Measurements from ENCODE around the gene MYO5B. TPM values are rescaled to one million over a fixed set of nuclear protein-coding genes. Genes with fewer than 3 reads are reported as not detected.

MYO5B gene
- total RNA-seq, 1 donor from 2014 or later, result 39.1 TPM

GRCh38 chr18:50006470-50007046, 188.4 kb downstream of the MYO5B start:
- Mint-ChIP-seq H3K27me3 (no peaks in the 10 kb centered on the region), H3K9me3 (ENCODE audit: low read depth) (no peaks in the 10 kb centered on the region), H3K27ac (peak overlapping the region; percentile 34), H3K36me3 (ENCODE audit: insufficient read depth) (peaks cover 1% of the 10 kb centered on the region), H3K4me3 (ENCODE audit: low read depth) (no peak overlapping the region), H3K4me1 (ENCODE audit: low read depth) (peaks cover 2% of the 10 kb centered on the region)
- DNase-seq (ENCODE audit: low spot score, unreplicated experiment), result no peak
- TF ChIP-seq, protein P1, sequence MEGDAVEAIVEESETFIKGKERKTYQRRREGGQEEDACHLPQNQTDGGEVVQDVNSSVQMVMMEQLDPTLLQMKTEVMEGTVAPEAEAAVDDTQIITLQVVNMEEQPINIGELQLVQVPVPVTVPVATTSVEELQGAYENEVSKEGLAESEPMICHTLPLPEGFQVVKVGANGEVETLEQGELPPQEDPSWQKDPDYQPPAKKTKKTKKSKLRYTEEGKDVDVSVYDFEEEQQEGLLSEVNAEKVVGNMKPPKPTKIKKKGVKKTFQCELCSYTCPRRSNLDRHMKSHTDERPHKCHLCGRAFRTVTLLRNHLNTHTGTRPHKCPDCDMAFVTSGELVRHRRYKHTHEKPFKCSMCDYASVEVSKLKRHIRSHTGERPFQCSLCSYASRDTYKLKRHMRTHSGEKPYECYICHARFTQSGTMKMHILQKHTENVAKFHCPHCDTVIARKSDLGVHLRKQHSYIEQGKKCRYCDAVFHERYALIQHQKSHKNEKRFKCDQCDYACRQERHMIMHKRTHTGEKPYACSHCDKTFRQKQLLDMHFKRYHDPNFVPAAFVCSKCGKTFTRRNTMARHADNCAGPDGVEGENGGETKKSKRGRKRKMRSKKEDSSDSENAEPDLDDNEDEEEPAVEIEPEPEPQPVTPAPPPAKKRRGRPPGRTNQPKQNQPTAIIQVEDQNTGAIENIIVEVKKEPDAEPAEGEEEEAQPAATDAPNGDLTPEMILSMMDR (IDR thresholded peaks at IDR 0.05; ENCODE audit: unreplicated experiment), result no peak

DNA sequence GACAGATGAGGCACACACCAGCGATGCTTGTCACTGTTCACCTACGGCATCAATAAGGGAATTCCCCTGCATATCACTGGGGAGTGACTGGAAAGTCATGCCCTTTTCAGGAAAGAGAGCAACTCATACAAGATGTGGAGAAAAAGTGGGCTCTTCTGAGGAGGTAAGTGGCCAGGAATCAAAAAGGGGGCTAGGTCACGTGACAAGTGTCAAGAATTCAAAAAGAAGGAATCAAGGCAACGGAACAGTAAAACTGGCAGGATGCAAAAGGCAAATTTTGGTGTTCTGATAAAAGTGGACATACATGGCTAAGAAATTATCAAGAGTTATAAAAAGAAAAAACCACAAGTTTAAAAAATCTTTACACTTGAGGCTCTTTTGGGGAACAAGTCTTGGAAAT, 190.9 kb downstream of the MYO5B start:
- no peak for DNase-seq (ENCODE audit: low spot score, unreplicated experiment)
- TF ChIP-seq, protein P1 (IDR thresholded peaks at IDR 0.05; ENCODE audit: unreplicated experiment), result no peak
- no peak overlapping the region for H3K4me3 Mint-ChIP-seq (ENCODE audit: low read depth)
- H3K9me3 Mint-ChIP-seq (ENCODE audit: low read depth), result no peaks in the 10 kb centered on the region
- H3K36me3 Mint-ChIP-seq (ENCODE audit: insufficient read depth), result peaks cover 9% of the 10 kb centered on the region
- peaks cover 2% of the 10 kb centered on the region for H3K4me1 Mint-ChIP-seq (ENCODE audit: low read depth)
- H3K27ac Mint-ChIP-seq, result no peak overlapping the region
- H3K27me3 Mint-ChIP-seq, result no peaks in the 10 kb centered on the region

GRCh38 chr18:50002781-50003180, 192.2 kb downstream of the MYO5B start:
- Mint-ChIP-seq H3K9me3 (ENCODE audit: low read depth) (no peaks in the 10 kb centered on the region), H3K4me3 (ENCODE audit: low read depth) (no peak overlapping the region), H3K27me3 (no peaks in the 10 kb centered on the region), H3K36me3 (ENCODE audit: insufficient read depth) (peaks cover 11% of the 10 kb centered on the region), H3K4me1 (ENCODE audit: low read depth) (peaks cover 2% of the 10 kb centered on the region), H3K27ac (no peak overlapping the region)
- DNase-seq (ENCODE audit: low spot score, unreplicated experiment), result no peak
- TF ChIP-seq, protein P1 (IDR thresholded peaks at IDR 0.05; ENCODE audit: unreplicated experiment), result no peak

GRCh38 chr18:50000227-50000626, 194.7 kb downstream of the MYO5B start:
- H3K27me3 Mint-ChIP-seq, result no peaks in the 10 kb centered on the region
- peaks cover 8% of the 10 kb centered on the region for H3K4me1 Mint-ChIP-seq (ENCODE audit: low read depth)
- no peak overlapping the region for H3K27ac Mint-ChIP-seq
- H3K36me3 Mint-ChIP-seq (ENCODE audit: insufficient read depth), result peaks cover 15% of the 10 kb centered on the region
- DNase-seq (ENCODE audit: low spot score, unreplicated experiment), result no peak
- H3K9me3 Mint-ChIP-seq (ENCODE audit: low read depth), result peaks cover 5% of the 10 kb centered on the region
- TF ChIP-seq, protein P1 (IDR thresholded peaks at IDR 0.05; ENCODE audit: unreplicated experiment), result no peak
- H3K4me3 Mint-ChIP-seq (ENCODE audit: low read depth), result no peak overlapping the region

DNA sequence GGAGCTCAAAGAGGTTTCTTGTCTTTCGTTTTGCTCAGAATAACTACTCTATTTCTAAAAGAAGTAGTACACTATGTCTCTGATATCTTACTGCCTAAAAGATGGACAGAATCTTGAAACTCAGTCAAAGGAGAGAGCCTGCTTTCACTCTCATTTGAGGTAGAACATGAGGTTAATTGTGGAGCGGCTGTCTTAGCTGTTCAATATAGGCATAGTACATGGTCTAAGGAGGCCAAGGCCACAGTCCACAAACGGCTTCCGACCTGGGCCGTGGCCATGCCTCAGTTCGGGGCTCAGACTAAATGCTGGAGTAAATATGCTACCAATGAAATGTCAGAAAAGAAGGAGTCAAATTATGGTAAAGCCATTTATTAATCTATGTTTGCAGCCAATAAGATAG, 195.8 kb downstream of the MYO5B start:
- no peak for DNase-seq (ENCODE audit: low spot score, unreplicated experiment)
- TF ChIP-seq, protein P1 (IDR thresholded peaks at IDR 0.05; ENCODE audit: unreplicated experiment), result no peak
- Mint-ChIP-seq H3K9me3 (ENCODE audit: low read depth) (peaks cover 5% of the 10 kb centered on the region), H3K27me3 (no peaks in the 10 kb centered on the region), H3K4me1 (ENCODE audit: low read depth) (peaks cover 8% of the 10 kb centered on the region), H3K27ac (no peak overlapping the region), H3K36me3 (ENCODE audit: insufficient read depth) (peaks cover 18% of the 10 kb centered on the region), H3K4me3 (ENCODE audit: low read depth) (no peak overlapping the region)

Data from progenitor cell of endocrine pancreas (in vitro differentiated cells).